A549 (cell line): ENCODE results near the gene ACVRL1. TPM values are rescaled to one million over a fixed set of nuclear protein-coding genes. Genes with fewer than 3 reads are reported as not detected.

Experiments
- ATAC-seq, 2 experiments: fragments of 200-7000 bp in 1 of 2; fragments of >200 bp in 1 of 2; cut with Nextera tagmentation in 1 of 2; cut with Tn5 transposase in 1 of 2; 3 replicates each; pipeline versions ENCODE4 v1.8.0 to v1.9.1; 2018 to 2020; ENCODE audit warnings: mild to moderate bottlenecking in 1 of 2, moderate library complexity in 1 of 2
- CTCF ChIA-PET: fragments of 300-600 bp; sonication (Branson Sonifier 250); formaldehyde crosslinking; extraction: SDS; loops from one replicate; lab custom pipeline; 2021; ENCODE audit warnings: antibody characterized with exemption, inconsistent platforms; lab: Yijun Ruan, JAX
- POLR2A ChIA-PET: fragments of 350-600 bp; formaldehyde crosslinking; extraction: SDS; loops from one replicate; lab custom pipeline; 2021; ENCODE audit warnings: antibody characterized with exemption, inconsistent platforms; lab: Yijun Ruan, JAX
- DNase-seq, 2 experiments: peaks; one replicate each; pipeline versions ENCODE4 v3.0.0 to v3.0.0-alpha.2; 2011 to 2016; ENCODE audit warnings: low read depth in 1 of 2, low spot score in 1 of 2
- FAIRE-seq: peaks from 2 replicates; lab custom pipeline; 2011; peaks lifted over from hg19 to GRCh38; lab: Jason Lieb, UNC
- H3K27ac ChIP-seq, 2 experiments: fragments of >200 bp; sonication (Bioruptor Twin); formaldehyde crosslinking; 3 replicates each; pipeline ENCODE4 v1.5.1; 2016 to 2017
- H3K4me1 ChIP-seq: fragments of >200 bp; sonication (Bioruptor Twin); formaldehyde crosslinking; 3 replicates; pipeline ENCODE4 v1.6.1; 2016
- H3K4me2 ChIP-seq: fragments of >200 bp; sonication (Bioruptor Twin); formaldehyde crosslinking; 3 replicates; pipeline ENCODE4 v1.6.1; 2016
- H3K4me3 ChIP-seq: fragments of >200 bp; sonication (Bioruptor Twin); formaldehyde crosslinking; 3 replicates; pipeline ENCODE4 v1.5.1; 2016
- H3K9me3 ChIP-seq: fragments of >200 bp; sonication (Bioruptor Twin); formaldehyde crosslinking; 3 replicates; pipeline ENCODE4 v1.6.1; 2016
- CBX2 ChIP-seq: fragments of 200-600 bp; sonication (generic); IDR thresholded peaks from 2 replicates; pipeline ENCODE4 v1.6.1; 2016; ENCODE audit warnings: low read depth, mild to moderate bottlenecking, borderline replicate concordance
- EHMT2 ChIP-seq: fragments of 200-600 bp; sonication (generic); IDR thresholded peaks from 2 replicates; pipeline ENCODE4 v1.6.1; 2016; ENCODE audit warnings: antibody characterized with exemption, low read depth, mild to moderate bottlenecking, moderate library complexity
- FOXS1 ChIP-seq: fragments of 250-450 bp; sonication (Bioruptor Pico); IDR thresholded peaks from 2 replicates; pipeline ENCODE4 v1.5.0; 2020; ENCODE audit warnings: mild to moderate bottlenecking, moderate library complexity
- KDM1A ChIP-seq: fragments of 200-600 bp; sonication (generic); IDR thresholded peaks from 2 replicates; pipeline ENCODE4 v1.6.1; 2016; ENCODE audit warnings: low read depth, mild to moderate bottlenecking
- MAZ ChIP-seq: fragments of 150-350 bp; IDR thresholded peaks from 2 replicates; pipeline ENCODE4 v1.6.1; 2014; ENCODE audit warnings: antibody characterized with exemption, low read depth, low read length, borderline replicate concordance
- POLR2A ChIP-seq: IDR thresholded peaks from 2 replicates; pipeline ENCODE4 v1.6.1; 2012; ENCODE audit warnings: mild to moderate bottlenecking, low read length
- POLR2AphosphoS2 ChIP-seq: conservative IDR thresholded peaks from 2 replicates; pipeline ENCODE4 v1.6.1; 2012; ENCODE audit warnings: low read length, improper control_type of control experiment, inconsistent platforms
- RARB ChIP-seq: fragments of 250-450 bp; sonication (Bioruptor Pico); IDR thresholded peaks from 2 replicates; pipeline ENCODE4 v1.8.0; 2021; ENCODE audit warnings: mild to moderate bottlenecking, moderate library complexity
- RFX5 ChIP-seq: fragments of 450-650 bp; IDR thresholded peaks from 2 replicates; pipeline ENCODE4 v1.7.1; 2014; ENCODE audit warnings: antibody characterized with exemption, mild to moderate bottlenecking, moderate library complexity
- SMC3 ChIP-seq: fragments of >200 bp; sonication (Bioruptor Twin); formaldehyde crosslinking; IDR thresholded peaks from 3 replicates; pipeline ENCODE4 v1.6.1; 2018; ENCODE audit warnings: inconsistent platforms
- WGBS: methylation state at CpG from one replicate; pipeline ENCODE4 v1.1.6; 2017; ENCODE audit errors: missing lambda C conversion rate; 5-methylcytosine and 5-hydroxymethylcytosine counted together
- polyA plus RNA-seq, 4 experiments: library from polyadenylated mRNA; depleted of rRNA in 3 of 4; stranded (reverse); fragments of >200 nt; fragmentation: RNase III in 1 of 4; extraction: RNeasy Plus Mini Kit Qiagen cat#74134 plus additional on column Dnase treatment in 1 of 4; gene quantifications; 2 replicates in 3 of 4; 3 replicates in 1 of 4; pipeline ENCODE4 v1.2.3, GENCODE V29; 2011 to 2017
- TF ChIP-seq, protein P1 (sequence below): fragments of >200 bp; sonication (Bioruptor Twin); formaldehyde crosslinking; IDR thresholded peaks from 2 replicates; pipeline ENCODE4 v1.6.1; 2016

The ACVRL1 gene
- polyA plus RNA-seq, 2 of the 4 experiments (the other 2 are of a cell fraction): 0.03 TPM; not detected in 1

DNA sequence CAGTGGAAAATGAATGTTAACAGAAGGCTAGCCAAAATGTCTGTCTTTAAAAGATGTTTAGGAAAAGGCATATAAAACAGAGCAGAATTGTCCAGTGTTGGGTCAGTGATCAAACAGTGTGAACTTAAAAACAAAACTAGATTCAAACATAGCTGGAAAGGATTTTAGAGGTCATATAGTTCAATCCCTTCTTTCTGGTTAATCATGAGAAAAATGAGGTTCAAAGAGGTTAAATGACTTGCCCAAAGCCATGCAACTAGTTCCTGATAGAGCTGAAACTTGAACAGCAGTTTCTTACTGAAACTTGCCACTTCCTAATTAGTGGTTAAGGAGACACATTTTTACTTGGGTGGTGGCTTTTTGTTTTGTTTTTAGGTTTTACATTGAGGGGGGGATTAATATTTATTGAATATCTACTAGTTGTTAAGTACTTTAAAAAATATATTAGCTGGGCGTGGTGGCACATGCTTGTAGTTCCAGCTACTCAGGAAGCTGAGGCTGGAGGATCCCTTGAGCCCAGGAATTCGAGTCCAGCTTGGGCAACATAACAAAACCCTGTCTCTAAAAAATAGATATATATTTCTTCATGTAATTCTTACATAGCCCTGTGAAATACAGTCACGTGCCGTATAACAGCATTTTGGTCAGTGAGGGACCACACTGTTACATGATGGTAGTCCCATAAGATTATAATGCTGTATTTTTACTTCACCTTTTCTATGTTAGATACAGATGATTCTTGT lies 64.5 kb downstream of the ACVRL1 start:
- peak overlapping the region; percentile 57 to 77; a peak in 5 of 6 replicates for H3K27ac ChIP-seq
- TF ChIP-seq, protein P1, sequence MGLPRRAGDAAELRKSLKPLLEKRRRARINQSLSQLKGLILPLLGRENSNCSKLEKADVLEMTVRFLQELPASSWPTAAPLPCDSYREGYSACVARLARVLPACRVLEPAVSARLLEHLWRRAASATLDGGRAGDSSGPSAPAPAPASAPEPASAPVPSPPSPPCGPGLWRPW: no peak
- TF ChIP-seq FOXS1 (CRISPR knock-in tag): no peak
- no peak for TF ChIP-seq POLR2A
- no peak for TF ChIP-seq POLR2AphosphoS2
- no peak for TF ChIP-seq CBX2
- TF ChIP-seq RARB (CRISPR knock-in tag): no peak
- no peak for TF ChIP-seq EHMT2
- TF ChIP-seq MAZ: no peak
- TF ChIP-seq, all 56 proteins: peak for 0
- 72% methylated on average over 4 of the region's 4 CpGs for WGBS
- ATAC-seq (peak in 1 of 2 experiments; percentile 12; a peak in 2 of 6 replicates), DNase-seq (no peak), FAIRE-seq (no peak)
- Histone ChIP-seq H3K4me3 (peak overlapping the region; percentile 16; the same call in 1 of the 3 replicates), H3K4me1 (peaks cover 56% of the 10 kb centered on the region), H3K4me2 (peak overlapping the region; percentile 89), H3K9me3 (no peaks in the 10 kb centered on the region)
- POLR2A ChIA-PET: no interaction called here
- CTCF ChIA-PET: interaction anchor here (0.9 to 2.8 kb wide), 11 partner anchors 9 to 57 kb away, joined by 3 to 16 read pairs (median 4); no protein-coding TSS in a partner anchor

DNA sequence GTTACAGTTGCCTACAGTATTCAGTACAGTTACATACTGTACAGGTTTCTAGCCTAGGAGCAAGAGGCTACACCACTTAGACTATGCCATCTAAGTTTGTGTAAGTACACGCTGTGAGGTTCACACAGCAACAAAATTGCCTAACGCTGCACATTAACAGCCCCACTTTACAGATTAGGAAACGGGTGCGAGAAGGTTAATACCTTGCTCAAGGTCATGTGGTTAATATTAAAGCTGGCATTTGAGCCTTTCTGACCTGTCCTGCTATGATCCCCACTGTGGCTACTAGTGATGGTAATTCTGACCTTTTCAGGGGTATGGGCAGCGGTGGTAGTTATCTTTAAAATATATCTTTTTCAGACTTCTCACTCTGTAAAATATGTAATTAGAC lies 65.1 kb downstream of the ACVRL1 start:
- Histone ChIP-seq H3K9me3 (no peaks in the 10 kb centered on the region), H3K4me2 (peak overlapping the region; percentile 89), H3K27ac (peak overlapping the region in 1 of 2 experiments; percentile 77; a peak in 3 of 6 replicates), H3K4me1 (peaks cover 62% of the 10 kb centered on the region), H3K4me3 (no peak overlapping the region)
- FAIRE-seq (no peak), DNase-seq (no peak), ATAC-seq (no peak)
- CTCF ChIA-PET: interaction anchor here (0.9 to 2.8 kb wide), 7 partner anchors 9 to 52 kb away, joined by 3 to 16 read pairs (median 4); no protein-coding TSS in a partner anchor
- TF ChIP-seq SMC3 (no peak), MAZ (no peak), POLR2A (no peak)
- 73% methylated on average over 5 of the region's 5 CpGs for WGBS
- POLR2A ChIA-PET: no interaction called here

DNA sequence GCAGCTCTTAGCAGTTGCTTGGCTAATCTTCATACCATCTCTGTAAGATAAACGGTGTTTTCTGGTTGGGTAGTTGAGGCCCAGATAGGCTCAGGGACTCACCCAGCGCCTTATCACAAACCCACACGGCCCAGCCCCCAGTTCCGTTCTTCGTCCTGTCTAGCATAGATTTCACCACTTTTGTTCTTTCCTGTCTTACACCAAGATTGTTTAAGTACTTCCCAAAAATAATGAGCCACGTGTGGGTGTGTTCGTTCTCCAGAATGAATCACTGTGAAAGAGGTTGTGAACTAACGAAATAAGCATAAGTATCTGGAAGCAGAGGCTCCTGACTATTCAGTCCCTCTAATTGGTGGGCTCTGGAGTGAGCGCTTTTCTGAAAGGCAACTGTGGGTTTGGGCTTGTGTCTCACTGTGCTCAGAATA lies 65.6 kb downstream of the ACVRL1 start:
- H3K4me1 ChIP-seq: peaks cover 66% of the 10 kb centered on the region
- ChIA-PET CTCF (interaction anchor here (0.9 to 1.5 kb wide), 5 partner anchors 14 to 51 kb away, joined by 3 to 4 read pairs (median 3); no protein-coding TSS in a partner anchor), POLR2A (no interaction called here)
- TF ChIP-seq FOXS1 (CRISPR knock-in tag) (no peak), RFX5 (no peak), KDM1A (no peak)
- ATAC-seq (no peak), DNase-seq (no peak), FAIRE-seq (no peak)
- H3K4me3 ChIP-seq: no peak overlapping the region
- H3K4me2 ChIP-seq: peak overlapping the region; percentile 89; the same call in 2 of the 3 replicates
- 84% methylated on average over 9 of the region's 9 CpGs for WGBS
- H3K27ac ChIP-seq: peak overlapping the region in 1 of 2 experiments; percentile 77; a peak in 3 of 6 replicates
- no peaks in the 10 kb centered on the region for H3K9me3 ChIP-seq

Other genes starting within 250 kb of the ACVRL1 start
- 0.22 and 0.26 TPM in 2 replicates for gene FIGNL2, start 58.8 kb upstream of the ACVRL1 start, polyA plus RNA-seq (2011; rRNA removed)
- 0.36 to 0.46 TPM (median 0.38 TPM) in 3 replicates for gene FIGNL2, start 58.8 kb upstream of the ACVRL1 start, polyA plus RNA-seq (2017; fragmentation: RNase III; extraction: RNeasy Plus Mini Kit Qiagen cat#74134 plus additional on column Dnase treatment)
- not detected in 2 replicates for gene ANKRD33, start 19.4 kb upstream of the ACVRL1 start, polyA plus RNA-seq (2011; rRNA removed)
- not detected in 3 replicates for gene ANKRD33, start 19.4 kb upstream of the ACVRL1 start, polyA plus RNA-seq (2017; fragmentation: RNase III; extraction: RNeasy Plus Mini Kit Qiagen cat#74134 plus additional on column Dnase treatment)
- gene ACVR1B, start 44.2 kb downstream of the ACVRL1 start, polyA plus RNA-seq (2011; rRNA removed): 18.4 and 20.1 TPM in 2 replicates
- gene ACVR1B, start 44.2 kb downstream of the ACVRL1 start, polyA plus RNA-seq (2017; fragmentation: RNase III; extraction: RNeasy Plus Mini Kit Qiagen cat#74134 plus additional on column Dnase treatment): 13.2 to 15.2 TPM (median 14.6 TPM) in 3 replicates
- gene TAMALIN, start 99.4 kb downstream of the ACVRL1 start, polyA plus RNA-seq (2011; rRNA removed): 0.22 and 0.35 TPM in 2 replicates
- 0.16 to 0.30 TPM (median 0.29 TPM) in 3 replicates for gene TAMALIN, start 99.4 kb downstream of the ACVRL1 start, polyA plus RNA-seq (2017; fragmentation: RNase III; extraction: RNeasy Plus Mini Kit Qiagen cat#74134 plus additional on column Dnase treatment)
- gene NR4A1, start 143.9 kb downstream of the ACVRL1 start, polyA plus RNA-seq (2011; rRNA removed): 81.3 and 89.6 TPM in 2 replicates
- gene NR4A1, start 143.9 kb downstream of the ACVRL1 start, polyA plus RNA-seq (2017; fragmentation: RNase III; extraction: RNeasy Plus Mini Kit Qiagen cat#74134 plus additional on column Dnase treatment): 24.7 to 39.6 TPM (median 28.7 TPM) in 3 replicates
- gene ATG101, start 162.5 kb downstream of the ACVRL1 start, polyA plus RNA-seq (2011; rRNA removed): 124 and 141 TPM in 2 replicates
- gene ATG101, start 162.5 kb downstream of the ACVRL1 start, polyA plus RNA-seq (2017; fragmentation: RNase III; extraction: RNeasy Plus Mini Kit Qiagen cat#74134 plus additional on column Dnase treatment): 81.3 to 87.9 TPM (median 82.6 TPM) in 3 replicates
- gene SMIM41, start 172.2 kb downstream of the ACVRL1 start, polyA plus RNA-seq (2011; rRNA removed): not detected in 2 replicates
- gene SMIM41, start 172.2 kb downstream of the ACVRL1 start, polyA plus RNA-seq (2017; fragmentation: RNase III; extraction: RNeasy Plus Mini Kit Qiagen cat#74134 plus additional on column Dnase treatment): not detected in 3 replicates